Neural cell (in vitro differentiated cells): ENCODE data around the gene ADIPOR2.

ENCODE experiments used
- EZH2 ChIP-seq: fragments of 200-600, 300-800 bp; shearing (Covaris generic), sonication (generic); IDR thresholded peaks from 2 replicates; pipeline ENCODE4 v1.6.1; 2014; ENCODE audit warnings: antibody characterized with exemption, low read length, borderline replicate concordance, mild to moderate bottlenecking; ENCODE audit not compliant: insufficient read depth, poor library complexity, severe bottlenecking
- TF ChIP-seq, protein P1 (sequence below): fragments of 450-650 bp; IDR thresholded peaks from 2 replicates; pipeline ENCODE4 v1.5.1; 2014; ENCODE audit warnings: antibody characterized with exemption, mild to moderate bottlenecking, moderate library complexity; ENCODE audit not compliant: poor library complexity, severe bottlenecking

DNA sequence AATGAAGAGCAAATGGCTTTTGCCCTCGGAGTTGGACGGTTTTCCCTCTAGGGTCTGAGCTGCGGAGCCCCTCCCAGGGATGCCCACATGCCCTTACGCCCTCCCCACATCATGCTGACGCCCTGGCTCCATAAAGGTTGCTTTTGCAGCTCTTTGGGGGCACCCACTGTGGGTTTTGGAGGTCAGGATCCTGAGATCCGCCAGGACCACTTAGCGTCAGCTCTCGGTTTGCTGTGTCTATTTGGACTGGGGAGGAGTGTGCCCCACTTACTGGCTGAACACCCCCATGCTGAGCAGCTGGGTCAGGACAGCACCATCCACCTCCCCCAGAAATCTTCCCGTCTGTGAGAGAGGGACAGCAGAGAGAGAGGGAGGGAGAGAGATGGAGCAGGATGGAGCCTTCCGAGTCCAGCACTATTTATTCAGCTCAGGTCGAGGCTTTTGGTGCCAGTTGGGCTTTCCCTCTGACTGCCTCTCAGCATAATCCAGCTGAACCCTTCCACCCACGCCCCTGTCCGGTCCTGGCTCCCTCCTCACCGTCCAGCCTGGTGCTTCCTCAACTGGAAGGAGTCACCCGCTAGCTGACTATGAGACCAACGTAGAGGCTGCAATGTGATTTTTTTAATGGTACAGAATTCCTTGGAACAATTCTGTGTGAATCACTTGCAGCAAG lies 110.6 kb downstream of the ADIPOR2 start:
- TF ChIP-seq, protein P1, sequence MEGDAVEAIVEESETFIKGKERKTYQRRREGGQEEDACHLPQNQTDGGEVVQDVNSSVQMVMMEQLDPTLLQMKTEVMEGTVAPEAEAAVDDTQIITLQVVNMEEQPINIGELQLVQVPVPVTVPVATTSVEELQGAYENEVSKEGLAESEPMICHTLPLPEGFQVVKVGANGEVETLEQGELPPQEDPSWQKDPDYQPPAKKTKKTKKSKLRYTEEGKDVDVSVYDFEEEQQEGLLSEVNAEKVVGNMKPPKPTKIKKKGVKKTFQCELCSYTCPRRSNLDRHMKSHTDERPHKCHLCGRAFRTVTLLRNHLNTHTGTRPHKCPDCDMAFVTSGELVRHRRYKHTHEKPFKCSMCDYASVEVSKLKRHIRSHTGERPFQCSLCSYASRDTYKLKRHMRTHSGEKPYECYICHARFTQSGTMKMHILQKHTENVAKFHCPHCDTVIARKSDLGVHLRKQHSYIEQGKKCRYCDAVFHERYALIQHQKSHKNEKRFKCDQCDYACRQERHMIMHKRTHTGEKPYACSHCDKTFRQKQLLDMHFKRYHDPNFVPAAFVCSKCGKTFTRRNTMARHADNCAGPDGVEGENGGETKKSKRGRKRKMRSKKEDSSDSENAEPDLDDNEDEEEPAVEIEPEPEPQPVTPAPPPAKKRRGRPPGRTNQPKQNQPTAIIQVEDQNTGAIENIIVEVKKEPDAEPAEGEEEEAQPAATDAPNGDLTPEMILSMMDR, result no peak
- TF ChIP-seq EZH2, result no peak
